SW 1271 (cell line): ENCODE results near the gene LGALS13.

Source experiments
- DNase-seq, 2 experiments: peaks; one replicate each; lab custom pipeline; 2025; lab: John Stamatoyannopoulos, UW

The LGALS13 gene

DNA sequence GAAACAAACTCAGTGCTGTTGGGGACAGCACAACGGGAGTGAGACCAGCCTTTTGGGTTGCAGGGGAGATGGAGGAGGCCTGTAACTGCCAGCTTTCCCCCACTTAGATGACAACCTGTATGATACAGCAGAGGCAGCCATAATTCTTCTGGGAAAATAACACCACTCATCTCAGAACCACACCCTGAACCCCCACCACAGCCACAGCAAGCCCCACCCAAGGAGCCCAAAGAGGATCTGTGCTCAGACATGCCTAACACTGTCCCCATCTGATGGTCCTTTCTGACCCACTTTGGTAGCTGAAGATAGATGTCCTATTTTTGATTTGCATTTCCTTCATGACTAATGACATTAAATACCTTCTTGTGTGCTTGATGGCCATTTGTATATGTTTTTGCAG is 15.4 kb downstream of the LGALS13 start:
- no peak for DNase-seq

- no peak for DNase-seq
Observed at GRCh38 chr19:39623946-39624345, 21.6 kb downstream of the LGALS13 start.

- DNase-seq: peak in 1 of 2 experiments; percentile 4
Observed at GRCh38 chr19:39627631-39628030, 25.3 kb downstream of the LGALS13 start.

GRCh38 chr19:39631178-39631577 is 28.9 kb downstream of the LGALS13 start:
- no peak for DNase-seq

DNA sequence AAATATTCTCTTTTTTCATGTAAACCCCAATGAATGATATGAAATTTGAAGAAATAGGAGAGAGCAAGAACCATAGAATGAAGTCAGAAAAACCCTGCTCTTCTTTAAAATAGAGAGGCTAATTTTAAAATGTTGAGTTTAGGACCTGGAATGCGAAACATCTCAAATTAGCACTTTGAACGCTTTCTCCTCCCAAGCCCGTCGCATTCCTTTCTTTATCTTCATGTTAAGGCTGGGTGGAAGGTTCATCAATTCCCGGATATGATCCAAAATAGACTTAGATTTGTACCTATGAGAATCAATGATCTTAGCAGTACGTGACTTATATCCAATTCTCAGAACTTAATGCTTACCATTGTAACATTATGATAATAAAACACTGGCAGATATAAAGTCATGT is 29.3 kb downstream of the LGALS13 start:
- no peak for DNase-seq

- DNase-seq: no peak
Observed at GRCh38 chr19:39637891-39638290, 35.6 kb downstream of the LGALS13 start.

GRCh38 chr19:39641773-39642172 is 39.4 kb downstream of the LGALS13 start:
- DNase-seq: no peak

GRCh38 chr19:39643591-39643990 is 41.3 kb downstream of the LGALS13 start:
- no peak for DNase-seq

DNA sequence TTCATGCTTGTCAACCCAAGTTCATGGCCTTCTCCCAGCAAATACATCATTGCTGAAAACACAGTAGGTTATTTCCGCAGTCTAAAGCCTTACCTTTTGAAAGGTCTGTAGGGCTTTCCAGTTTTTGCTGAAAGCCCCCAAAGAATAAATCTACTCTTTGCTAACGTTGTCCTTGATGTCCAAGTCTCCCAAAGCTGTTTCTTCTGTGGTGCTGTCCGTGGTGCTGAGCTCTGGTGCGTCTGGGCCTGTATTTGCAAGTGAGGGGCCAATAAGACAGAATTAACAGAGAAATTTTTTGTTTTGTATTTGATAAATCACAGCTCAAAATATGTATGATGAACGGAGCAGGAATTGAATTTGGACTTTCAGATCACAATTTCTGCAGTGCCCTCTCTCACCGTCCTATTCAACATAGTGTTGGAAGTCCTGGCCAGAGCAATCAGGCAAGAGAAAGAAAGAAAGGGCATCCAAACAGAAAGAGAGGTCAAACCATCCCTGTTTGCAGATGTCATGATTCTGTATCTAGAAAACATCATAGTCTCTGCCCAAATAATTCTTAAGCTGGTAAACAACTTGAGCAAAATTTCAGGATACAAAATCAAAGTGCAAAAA is 43.6 kb downstream of the LGALS13 start:
- no peak for DNase-seq

GRCh38 chr19:39647918-39648317 is 45.6 kb downstream of the LGALS13 start:
- no peak for DNase-seq

DNA sequence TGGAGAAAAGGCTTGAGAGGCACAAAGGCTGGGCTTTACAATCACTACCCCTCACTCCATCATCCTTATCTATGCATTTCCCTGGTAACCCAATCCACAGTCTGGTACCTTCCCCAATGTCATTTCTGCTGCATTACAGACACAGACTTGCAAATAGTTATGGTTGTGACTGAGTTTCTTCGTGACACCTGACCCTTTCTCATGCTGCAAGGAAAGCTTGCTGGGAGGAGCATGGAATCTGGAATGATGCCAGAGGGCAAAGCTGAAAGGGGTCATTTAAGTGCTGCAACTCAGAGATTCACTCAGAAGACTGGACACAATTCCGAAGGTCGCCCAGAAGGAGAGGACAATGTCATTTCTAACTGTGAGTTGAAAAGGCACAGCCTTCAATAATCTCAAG is 53.3 kb downstream of the LGALS13 start, which contains the start of gene LGALS16:
TSS of gene LGALS16 (plus strand) at position 301 of the 400 bp plus-strand sequence. CDS start at position 350, 49 bp downstream.
- DNase-seq: no peak
